HepG2 (cell line): ENCODE results near the gene HYPK. TPM values are rescaled to one million over a fixed set of nuclear protein-coding genes. Genes with fewer than 3 reads are reported as not detected.

Source experiments
- ARID2 ChIP-seq: sonication (generic); formaldehyde crosslinking; IDR thresholded peaks from 2 replicates; pipeline ENCODE4 v1.8.1; 2022; ENCODE audit warnings: mild to moderate bottlenecking, missing genetic modification reagents, borderline replicate concordance
- ATF2 ChIP-seq: sonication (generic); formaldehyde crosslinking; IDR thresholded peaks from 2 replicates; pipeline ENCODE4 v1.4.0; 2020; ENCODE audit warnings: missing genetic modification reagents
- JUNB ChIP-seq: sonication (generic); formaldehyde crosslinking; IDR thresholded peaks from 2 replicates; pipeline ENCODE4 v1.8.0; 2022; ENCODE audit warnings: missing genetic modification reagents, mild to moderate bottlenecking, borderline replicate concordance
- NFKB2 ChIP-seq: sonication (generic); formaldehyde crosslinking; IDR thresholded peaks from 2 replicates; pipeline ENCODE4 v1.4.0; 2020; ENCODE audit warnings: missing genetic modification reagents, borderline replicate concordance
- PLSCR1 ChIP-seq: sonication (generic); formaldehyde crosslinking; IDR thresholded peaks from 2 replicates; pipeline ENCODE4 v1.5.0; 2020; ENCODE audit warnings: missing genetic modification reagents, mild to moderate bottlenecking, borderline replicate concordance
- SNAPC4 ChIP-seq: sonication (generic); formaldehyde crosslinking; IDR thresholded peaks from 2 replicates; pipeline ENCODE4 v1.4.0; 2020; ENCODE audit warnings: mild to moderate bottlenecking, missing genetic modification reagents
- SPEN ChIP-seq: sonication (generic); formaldehyde crosslinking; IDR thresholded peaks from 2 replicates; pipeline ENCODE4 v1.5.1; 2020; ENCODE audit warnings: low read depth, mild to moderate bottlenecking, missing genetic modification reagents
- TFE3 ChIP-seq: IDR thresholded peaks from 2 replicates; pipeline ENCODE4 v1.6.1; 2016
- ZNF331 ChIP-seq: sonication (generic); formaldehyde crosslinking; IDR thresholded peaks from 2 replicates; pipeline ENCODE4 v1.4.0; 2020; ENCODE audit warnings: missing genetic modification reagents
- ZNF572 ChIP-seq: sonication (generic); formaldehyde crosslinking; IDR thresholded peaks from 2 replicates; pipeline ENCODE4 v1.5.1; 2020; ENCODE audit warnings: mild to moderate bottlenecking, missing genetic modification reagents
- ZNF687 ChIP-seq: sonication (generic); formaldehyde crosslinking; IDR thresholded peaks from 2 replicates; pipeline ENCODE4 v1.5.1; 2020; ENCODE audit warnings: mild to moderate bottlenecking, missing genetic modification reagents, moderate library complexity
- ZNF784 ChIP-seq: sonication (generic); formaldehyde crosslinking; IDR thresholded peaks from 2 replicates; pipeline ENCODE4 v1.5.1; 2020; ENCODE audit warnings: missing genetic modification reagents, mild to moderate bottlenecking, borderline replicate concordance
- polyA plus RNA-seq, 8 experiments: library from polyadenylated mRNA; depleted of rRNA in 3 of 8; stranded (reverse) in 7 of 8; unstranded in 1 of 8; fragments of >200 nt; fragmentation: Illumina TruSeq in 4 of 8; extraction: Trizol in 4 of 8; gene quantifications; 2 replicates each; pipeline versions ENCODE4 v1.2.1 to v1.2.3, GENCODE V29; 2011 to 2016; ENCODE audit warnings: low read depth in 4 of 8, missing spikeins in 1 of 8, mixed read lengths in 1 of 8; ENCODE audit not compliant: insufficient read depth in 1 of 8
- total RNA-seq, 5 experiments: library from RNA; depleted of rRNA; stranded (reverse); fragments of >200 nt; fragmentation: Illumina TruSeq; extraction: Trizol; gene quantifications; 2 replicates each; pipeline ENCODE4 v1.2.3, GENCODE V29; 2016; ENCODE audit warnings: low read depth in 1 of 5

Gene HYPK
- total and polyA plus RNA-seq, 2 of the 13 experiments (the other 11 are each of a cell fraction or from before 2014, with no cell fraction given) = 13.5 to 16.5 TPM

- TF ChIP-seq JUNB = no peak
- TF ChIP-seq ZNF687 (CRISPR knock-in tag) = peak; percentile 87
- peak; percentile 85 for TF ChIP-seq SPEN (CRISPR knock-in tag)
- TF ChIP-seq ARID2 (CRISPR knock-in tag) = peak; percentile 82; the same call in 1 of the 2 replicates
- TF ChIP-seq ATF2 (CRISPR knock-in tag) = peak; percentile 73
- TF ChIP-seq ZNF572 (CRISPR knock-in tag) = peak; percentile 72; the same call in 1 of the 2 replicates
- TF ChIP-seq NFKB2 (CRISPR knock-in tag) = peak; percentile 78; the same call in 1 of the 2 replicates
- TF ChIP-seq ZNF331 (CRISPR knock-in tag) = peak; percentile 60; the same call in 1 of the 2 replicates
- no peak for TF ChIP-seq PLSCR1 (CRISPR knock-in tag)
- TF ChIP-seq ZNF784 (CRISPR knock-in tag) = no peak
- TF ChIP-seq TFE3 (CRISPR knock-in tag) = no peak
- no peak for TF ChIP-seq SNAPC4 (CRISPR knock-in tag)
Measured at GRCh38 chr15:43824302-43825246, 24.2 kb downstream of the HYPK start, which contains the start of gene MFAP1 (continued).
